ENCODE data around the gene FTO.

FTO gene

GRCh38 chr16:53901408-53901807 is 197.5 kb downstream of the FTO start:
- no peak for DNase-seq (ENCODE audit: low spot score)

DNA sequence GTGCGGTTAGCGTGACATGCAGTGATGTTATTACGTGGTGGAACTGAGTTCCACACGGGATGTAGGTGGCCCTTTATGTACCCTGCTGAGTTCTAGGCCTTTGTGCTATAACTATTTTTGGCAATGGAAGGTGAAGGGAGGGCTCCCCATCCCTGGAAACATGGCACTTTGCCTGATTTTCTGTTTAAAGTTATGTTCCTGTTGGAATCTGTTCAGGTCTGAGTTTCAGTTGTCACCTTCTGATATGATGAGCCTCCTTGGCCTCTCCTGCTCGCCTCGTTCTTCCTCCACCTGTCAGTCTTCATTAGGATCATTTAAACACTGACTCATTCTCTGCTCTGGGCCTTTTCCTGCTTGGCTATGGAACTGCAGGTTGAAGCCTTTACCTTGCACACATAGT is 200.6 kb downstream of the FTO start:
- DNase-seq (ENCODE audit: low spot score) = no peak

GRCh38 chr16:53905028-53905427 is 201.1 kb downstream of the FTO start:
- DNase-seq (ENCODE audit: low spot score) = no peak

- no peak for DNase-seq (ENCODE audit: low spot score)
Measured at GRCh38 chr16:53908731-53909130, 204.8 kb downstream of the FTO start.

GRCh38 chr16:53910990-53911389 is 207.0 kb downstream of the FTO start:
- no peak for DNase-seq (ENCODE audit: low spot score)

GRCh38 chr16:53911513-53911912 is 207.6 kb downstream of the FTO start:
- no peak for DNase-seq (ENCODE audit: low spot score)

GRCh38 chr16:53912155-53912554 is 208.2 kb downstream of the FTO start:
- no peak for DNase-seq (ENCODE audit: low spot score)

GRCh38 chr16:53913099-53913870 is 209.3 kb downstream of the FTO start:
- DNase-seq (ENCODE audit: low spot score) = no peak

DNA sequence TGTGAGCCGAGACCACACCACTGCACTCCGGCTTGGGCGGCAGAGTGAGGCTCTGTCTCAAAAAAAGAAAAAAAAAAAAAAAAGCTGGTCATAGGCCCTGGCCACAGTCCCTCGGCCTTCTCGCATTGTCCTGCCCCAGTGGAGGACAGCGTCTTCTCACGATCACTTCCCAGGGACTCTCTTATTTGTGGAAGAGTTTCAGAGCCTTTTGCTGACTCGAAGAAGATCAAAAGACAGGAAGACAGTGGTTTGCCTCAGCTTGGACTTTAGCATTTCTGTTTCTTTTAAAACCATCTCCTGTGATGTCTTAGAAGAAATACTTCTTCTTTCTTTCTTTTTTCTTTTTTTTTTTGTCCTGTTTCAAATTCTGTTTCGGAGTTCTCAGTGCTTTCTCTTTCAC is 210.0 kb downstream of the FTO start:
- DNase-seq (ENCODE audit: low spot score) = no peak

- DNase-seq (ENCODE audit: low spot score) = no peak
Measured at GRCh38 chr16:53914736-53915135, 210.8 kb downstream of the FTO start.

GRCh38 chr16:53915452-53916160 is 211.7 kb downstream of the FTO start:
- DNase-seq (ENCODE audit: low spot score) = no peak

GRCh38 chr16:53920988-53921387 is 217.0 kb downstream of the FTO start:
- no peak for DNase-seq (ENCODE audit: low spot score)

GRCh38 chr16:53922067-53922806 is 218.3 kb downstream of the FTO start:
- DNase-seq (ENCODE audit: low spot score) = no peak

DNA sequence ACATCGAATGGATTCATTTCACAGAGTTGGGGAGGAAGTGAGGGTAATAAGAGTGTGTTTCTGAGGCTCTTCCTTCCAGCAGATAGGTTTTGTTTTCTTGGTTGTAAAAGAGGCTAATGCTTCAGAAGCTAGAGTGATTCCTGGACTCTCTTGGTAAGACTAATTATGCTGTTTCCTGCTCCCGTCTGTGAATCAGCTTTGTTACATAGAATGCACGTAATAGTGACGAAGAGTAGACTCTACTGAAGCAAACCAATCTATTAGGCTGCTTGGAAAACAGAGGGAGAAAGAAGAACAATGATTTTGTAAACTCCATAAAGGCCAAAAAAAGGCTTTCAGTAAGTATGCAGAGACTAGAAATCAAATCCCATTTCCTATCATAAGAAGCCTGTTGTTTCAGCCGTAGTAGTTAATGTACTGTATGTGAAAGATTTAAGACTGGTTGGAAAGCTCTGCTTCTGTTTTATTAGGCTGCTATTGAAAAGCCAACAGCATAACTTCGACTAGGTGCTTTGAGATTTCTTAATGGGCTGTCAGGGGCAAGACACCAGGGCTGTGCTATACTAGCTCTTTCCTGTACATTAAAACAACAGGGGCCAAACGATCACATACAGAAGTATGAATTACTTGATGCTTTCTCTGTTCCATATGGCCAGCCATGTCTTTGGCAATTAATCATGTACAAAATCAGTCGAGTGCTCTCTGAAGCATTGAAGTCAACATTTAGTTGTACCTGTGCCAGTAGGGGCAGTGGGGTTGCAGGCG is 219.0 kb downstream of the FTO start:
- no peak for DNase-seq (ENCODE audit: low spot score)

DNA sequence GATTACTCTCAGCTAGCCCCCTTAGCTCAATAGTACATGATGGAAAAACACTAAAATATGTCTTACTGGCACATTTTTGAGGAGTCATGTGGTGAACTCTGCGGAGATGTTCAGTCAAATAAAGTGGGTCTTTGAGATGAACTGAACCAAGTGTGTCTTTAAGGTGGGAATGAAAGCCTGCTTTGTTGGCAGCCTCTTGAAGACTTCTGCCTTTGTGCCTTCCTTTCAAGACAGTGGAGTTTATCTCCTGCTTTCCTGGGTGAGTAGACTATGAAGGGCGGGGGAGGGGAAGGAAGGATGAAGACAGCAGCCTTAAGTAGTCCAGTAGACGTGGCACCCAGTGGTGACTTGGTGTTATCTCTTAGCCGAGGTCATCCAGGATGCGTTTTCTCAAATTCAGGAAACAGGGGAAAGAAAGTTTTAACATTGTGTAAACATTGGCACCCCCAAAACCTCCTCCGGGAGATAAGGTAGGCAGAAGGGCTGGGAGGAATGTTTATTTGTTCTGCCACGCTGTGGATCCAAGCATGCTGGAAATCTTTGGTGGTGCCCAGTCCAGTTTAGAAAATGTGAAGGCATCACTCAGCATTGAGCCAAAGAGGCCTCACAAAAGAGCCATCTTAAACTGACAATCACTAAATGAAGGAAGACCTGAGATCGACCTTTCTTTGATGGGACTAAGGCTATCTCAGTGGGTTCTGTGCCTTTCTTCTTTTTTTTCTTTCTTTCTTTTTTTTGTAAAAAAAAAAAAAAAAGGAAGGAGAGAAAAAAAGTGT is 220.6 kb downstream of the FTO start:
- no peak for DNase-seq (ENCODE audit: low spot score)

- DNase-seq (ENCODE audit: low spot score) = peak; percentile 6
Measured at GRCh38 chr16:53925107-53925410, 221.1 kb downstream of the FTO start.

DNA sequence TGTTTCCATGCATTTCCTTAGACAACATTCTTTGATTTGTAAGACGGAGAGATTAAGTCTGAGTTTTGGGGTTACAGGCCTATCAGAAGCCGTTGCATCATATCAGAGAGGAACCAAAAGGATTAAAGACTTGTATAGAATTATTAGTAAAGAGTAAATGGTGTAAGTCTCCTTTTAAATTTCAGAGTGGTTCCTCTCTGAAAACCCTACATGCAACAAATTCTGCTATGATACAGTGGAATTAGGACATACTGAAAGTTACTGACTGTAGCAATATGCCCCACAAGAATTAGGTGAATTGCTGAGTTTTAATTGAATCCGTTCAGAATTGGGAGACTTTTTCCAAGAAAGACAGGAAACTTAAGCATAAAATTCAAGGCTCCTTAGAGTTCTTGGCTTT is 221.6 kb downstream of the FTO start:
- DNase-seq (ENCODE audit: low spot score) = no peak

GRCh38 chr16:53926209-53926608 is 222.3 kb downstream of the FTO start:
- no peak for DNase-seq (ENCODE audit: low spot score)

GRCh38 chr16:53932975-53933374 is 229.0 kb downstream of the FTO start:
- DNase-seq (ENCODE audit: low spot score) = no peak

GRCh38 chr16:53933407-53933806 is 229.5 kb downstream of the FTO start:
- DNase-seq (ENCODE audit: low spot score) = no peak

DNA sequence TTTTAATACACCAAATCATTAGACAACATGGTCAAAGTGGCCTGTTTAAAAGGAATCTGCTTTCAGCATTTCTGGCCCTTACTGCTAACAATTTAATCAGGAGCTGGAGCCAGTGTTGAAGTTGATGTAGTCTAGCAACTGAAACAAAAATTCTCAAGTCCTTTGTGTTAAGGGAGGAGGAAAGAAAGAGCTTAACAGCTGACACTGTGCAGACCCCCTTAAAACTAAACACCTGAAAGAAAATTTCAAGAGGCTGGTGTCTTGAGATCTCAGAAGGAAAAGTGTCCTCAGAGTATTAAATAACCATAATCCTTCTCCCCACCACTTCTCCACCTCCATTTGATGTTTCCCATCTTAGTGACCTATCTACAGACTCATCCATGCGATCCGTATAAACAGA is 232.1 kb downstream of the FTO start:
- no peak for DNase-seq (ENCODE audit: low spot score)

GRCh38 chr16:53936529-53936928 is 232.6 kb downstream of the FTO start:
- no peak for DNase-seq (ENCODE audit: low spot score)
